Left cardiac atrium (tissue), 4 donors: ENCODE results near the gene COX19. TPM values are rescaled to one million over a fixed set of nuclear protein-coding genes. Genes with fewer than 3 reads are reported as not detected.
"Not testable (repeated sequence)": the region's sequence is repeated elsewhere in the genome, so short reads cannot be mapped to it uniquely, and the experiment has no call there.

Source experiments
- ATAC-seq, 2 donors: fragments of 200-7000 bp; cut with Tn5 transposase; one replicate each; pipeline ENCODE4 v1.9.1; 2020; ENCODE audit warnings: mild to moderate bottlenecking in 2 of 2, moderate library complexity in 2 of 2
- DNase-seq: peaks from one replicate; pipeline ENCODE4 v3.0.0-alpha.2; 2020
- intact Hi-C, 2 donors: fragments of 100-400 bp; cut with DNase I; formaldehyde crosslinking; loops; one replicate each; pipeline versions ENCODE4 v1.14.1 to v1.15.1; 2022 to 2023
- total RNA-seq, 2 donors: library from RNA; stranded (reverse); fragmentation: NEBNext Ultra II Directional; extraction: Animal tissue kit (Norgen Biotek cat#: 25700); gene quantifications; one replicate each; pipeline ENCODE4 v1.2.1, GENCODE V29; 2021
- donor health status: DM: no; HTN: yes; CAD: no.
- donor health status: DM: no; HTN: yes; CAD: no; lungs with severe emphysema.
- donor health status: DM: yes; HTN: yes; CAD: no.
- donor health status: Dilated cardiomyopathy.

COX19 gene
- total RNA-seq, 2 donors from 2014 or later, result 6.6 to 8.5 TPM

DNA sequence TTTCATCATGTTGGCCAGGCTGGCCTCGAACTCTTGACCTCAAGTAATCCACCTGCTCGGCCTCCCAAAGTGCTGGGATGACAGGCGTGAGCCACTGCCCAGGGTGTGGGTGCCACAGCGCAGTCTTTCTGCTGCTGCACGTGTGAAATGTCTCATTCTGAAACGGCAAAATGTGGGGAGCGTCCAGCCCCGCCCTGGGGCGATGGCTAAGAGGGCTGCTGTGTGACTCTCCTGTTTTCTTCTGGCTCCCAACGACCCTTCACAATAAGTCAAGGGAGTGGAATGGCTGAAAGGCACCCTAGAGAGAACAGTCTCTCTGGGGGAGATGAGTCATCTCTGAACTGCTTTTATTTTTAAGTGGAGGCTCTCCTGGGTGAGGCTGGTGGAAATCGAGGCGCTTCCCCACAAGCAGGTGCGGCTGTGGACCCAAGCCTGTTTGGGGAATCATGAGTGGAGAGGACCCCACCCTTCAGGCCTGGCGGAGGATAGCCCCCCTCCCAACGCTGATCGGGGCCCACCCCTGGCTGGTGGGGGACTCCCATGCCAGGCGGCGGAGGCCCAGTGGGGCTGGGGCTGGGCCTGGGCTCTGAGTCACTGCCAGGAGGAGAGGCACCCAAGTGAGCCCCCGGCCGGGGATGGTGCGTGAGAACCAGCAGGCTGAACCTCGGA lies 38.8 kb downstream of the COX19 start:
- ATAC-seq, result no peak
- intact Hi-C loops, result no loop called here
- peak; percentile 20 for DNase-seq

GRCh38 chr7:935874-936385 lies 39.4 kb downstream of the COX19 start:
- ATAC-seq (no peak), DNase-seq (peak; percentile 13)
- intact Hi-C loops, result no loop called here

GRCh38 chr7:935164-935873 lies 40.0 kb downstream of the COX19 start:
- intact Hi-C loops, result no loop called here
- peak; percentile 15 for DNase-seq

GRCh38 chr7:934469-935163 lies 40.7 kb downstream of the COX19 start:
- DNase-seq (peak; percentile 19), ATAC-seq (no peak)
- intact Hi-C loops, result no loop called here

More at GRCh38 chr7:935164-935873, 40.0 kb downstream of the COX19 start:
- no peak for ATAC-seq

- DNase-seq, result peak; percentile 13
- intact Hi-C loops, result no loop called here
- ATAC-seq, result no peak
These were observed 42.7 kb downstream of the COX19 start for GRCh38 chr7:932651-932975.

DNA sequence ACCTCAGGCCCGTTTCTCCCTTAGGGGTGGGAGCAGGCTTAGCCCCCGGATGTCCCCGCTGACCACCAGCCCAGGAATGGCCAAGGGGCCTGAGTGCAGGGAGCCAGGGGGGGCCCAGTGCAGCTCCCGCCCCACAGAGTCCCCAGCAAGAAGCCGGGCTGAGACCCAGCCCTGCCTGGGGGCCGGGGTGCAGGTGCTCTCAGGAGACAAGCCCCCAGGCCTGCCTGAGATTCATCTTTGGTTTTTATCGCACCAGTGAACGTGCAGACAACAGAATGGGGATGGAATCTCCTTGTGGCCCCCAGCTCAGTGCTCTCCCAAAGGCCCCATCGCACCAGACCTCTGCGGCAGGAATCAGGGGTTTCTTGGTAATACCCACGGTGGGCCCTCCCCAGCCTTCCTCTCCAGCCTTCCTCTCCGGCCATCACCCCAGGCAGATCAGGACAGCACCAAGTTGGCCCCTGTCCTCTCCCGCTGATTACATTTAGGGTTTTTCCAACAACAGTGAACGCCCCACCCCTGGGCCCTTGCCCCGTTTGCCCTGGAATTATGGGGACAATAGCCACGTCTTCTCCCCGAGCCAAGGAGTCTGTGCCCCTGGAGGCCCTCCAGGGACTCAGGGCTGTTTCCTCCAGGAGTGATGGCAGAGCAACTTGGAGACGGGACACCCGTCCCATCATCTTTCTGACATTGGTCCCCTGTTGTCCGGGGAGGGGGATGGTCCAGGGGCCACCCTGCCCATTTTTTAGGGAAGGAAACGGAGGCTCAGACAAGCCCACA lies 43.3 kb downstream of the COX19 start:
- ATAC-seq, result no peak
- intact Hi-C loops, result no loop called here
- peak; percentile 12 for DNase-seq

DNA sequence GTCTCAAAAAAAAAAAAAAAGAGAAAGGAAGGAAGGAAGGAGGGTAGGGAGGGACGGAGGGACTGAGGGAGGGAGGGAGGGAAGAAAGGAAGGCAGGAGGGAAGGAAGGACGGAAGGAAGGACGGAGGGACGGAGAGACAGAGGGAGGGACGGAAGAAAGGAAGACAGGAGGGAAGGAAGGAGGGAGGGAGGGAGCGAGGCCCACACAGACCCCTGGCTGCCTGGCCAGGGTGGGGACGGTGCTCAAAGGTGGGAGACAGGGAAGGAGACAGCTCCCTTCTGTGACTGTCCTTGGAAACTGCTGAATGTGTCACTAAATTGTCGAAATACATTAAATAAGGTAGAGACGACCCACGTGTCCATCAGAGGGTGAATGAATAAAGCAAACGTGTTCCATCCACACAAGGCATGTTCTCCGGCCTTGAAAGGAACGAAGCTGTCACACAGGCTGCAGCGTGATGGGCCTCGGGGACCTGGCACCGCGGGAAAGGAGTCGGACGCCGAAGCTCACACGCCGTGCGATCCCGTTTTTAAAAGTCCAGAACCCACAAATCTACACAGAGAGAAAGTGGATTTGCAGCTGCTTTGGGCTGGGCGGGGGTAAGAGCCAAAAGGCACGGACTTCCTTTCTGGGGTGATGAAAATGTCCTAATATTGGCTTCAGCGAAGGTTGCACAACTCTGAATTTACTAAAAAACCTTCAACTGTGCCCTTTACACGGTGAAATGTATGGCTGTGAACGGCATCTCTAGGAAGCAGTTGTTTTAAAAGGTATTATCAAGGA lies 44.2 kb downstream of the COX19 start:
- DNase-seq (peak; percentile 18), ATAC-seq (no peak)

DNA sequence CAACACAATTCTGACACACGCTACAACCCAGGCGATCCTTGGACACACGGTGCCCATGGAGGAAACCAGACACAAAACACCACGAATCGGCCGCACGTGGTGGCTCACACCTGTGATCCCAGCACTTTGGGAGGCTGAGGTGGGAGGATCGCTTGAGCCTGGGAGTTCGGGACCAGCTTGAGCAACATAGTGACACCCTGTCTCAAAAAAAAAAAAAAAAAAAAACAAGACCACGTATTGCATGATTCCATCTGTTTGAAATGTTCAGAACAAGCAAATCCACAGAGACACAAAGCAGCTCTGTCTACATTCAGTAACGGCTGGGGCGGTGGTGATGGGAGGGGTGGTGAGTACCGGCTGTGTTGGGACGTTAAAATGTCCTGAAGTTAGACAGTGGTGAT lies 46.0 kb downstream of the COX19 start:
- no peak for ATAC-seq
- DNase-seq, result no peak
- intact Hi-C loops, result no loop called here

More for the DNA sequence above, 44.2 kb downstream of the COX19 start:
- intact Hi-C loops, result no loop called here

DNA sequence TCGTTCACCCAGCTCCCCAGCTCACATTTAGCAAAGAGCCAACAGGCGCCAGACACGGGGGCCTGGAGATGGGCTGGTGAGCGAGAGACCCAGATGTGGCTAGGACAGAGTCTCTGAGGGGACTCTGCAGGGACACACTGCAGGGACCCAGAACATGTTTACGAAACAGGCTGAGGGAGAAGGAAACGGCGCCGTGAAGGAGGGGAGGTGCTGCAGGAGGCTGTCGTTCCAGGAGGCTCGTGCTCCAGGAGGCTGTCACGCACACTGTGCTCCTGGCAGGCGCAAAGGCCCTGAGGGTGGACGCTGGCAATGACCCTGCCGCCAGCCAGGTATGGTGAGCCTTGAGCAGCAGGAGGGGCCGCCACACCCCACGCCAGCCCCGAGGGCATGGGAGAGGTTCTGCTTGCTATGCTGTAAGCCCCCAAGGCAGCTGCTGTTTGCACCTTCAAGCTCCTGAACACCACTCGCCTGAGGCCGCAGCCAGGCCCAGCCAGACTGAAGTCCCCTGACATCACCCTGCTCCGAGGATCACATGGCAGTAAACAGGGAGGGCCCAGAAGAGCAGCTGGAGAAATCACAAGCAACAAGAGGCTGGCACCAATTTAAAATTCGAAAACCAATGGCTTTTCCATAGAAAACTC lies 48.2 kb downstream of the COX19 start:
- DNase-seq (peak; percentile 18), ATAC-seq (no peak)
- intact Hi-C loops, result no loop called here

- DNase-seq, result peak; percentile 18
- intact Hi-C loops, result no loop called here
- ATAC-seq, result no peak
These were observed 49.0 kb downstream of the COX19 start for GRCh38 chr7:926061-927030.

GRCh38 chr7:925601-926000 lies 49.7 kb downstream of the COX19 start:
- DNase-seq (peak; percentile 53), ATAC-seq (peak in 1 of 2 donors; percentile 9)
- intact Hi-C loops, result no loop called here

DNA sequence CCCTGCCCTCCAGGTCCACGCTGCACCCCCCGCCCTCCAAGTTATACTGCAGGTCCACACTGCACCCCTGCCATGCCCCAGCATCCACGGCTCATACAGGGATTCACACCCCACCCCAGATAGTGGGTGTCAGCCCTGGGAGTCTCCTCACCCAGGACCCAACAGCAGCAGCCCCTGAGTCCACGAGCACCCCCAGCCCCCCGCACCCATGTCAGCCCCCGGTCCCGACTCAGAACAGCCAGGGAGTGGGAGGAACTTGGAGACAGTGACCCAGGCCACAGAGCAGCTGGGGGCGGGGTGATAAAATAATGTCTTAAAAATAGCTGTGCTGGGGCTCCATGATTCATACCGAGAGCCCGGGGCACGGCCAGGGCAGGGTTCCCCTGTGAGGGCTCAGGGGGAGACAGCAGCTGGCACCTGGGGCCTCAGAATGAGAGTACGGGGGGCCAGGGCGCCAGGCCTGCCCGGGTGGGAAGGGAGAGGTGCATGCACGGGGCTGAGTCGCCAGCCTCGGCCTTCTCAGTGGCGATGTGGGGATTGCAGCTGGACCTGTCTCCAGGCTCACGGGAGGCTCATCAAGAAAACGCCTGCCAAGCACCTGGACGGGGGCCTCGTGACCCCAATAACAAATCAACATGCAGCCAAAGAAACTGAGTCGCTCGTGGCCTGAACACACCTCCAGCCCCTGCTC lies 50.7 kb downstream of the COX19 start:
- DNase-seq, result peak; percentile 36
- intact Hi-C loops, result no loop called here
- ATAC-seq, result peak in 1 of 2 donors; percentile 35

DNA sequence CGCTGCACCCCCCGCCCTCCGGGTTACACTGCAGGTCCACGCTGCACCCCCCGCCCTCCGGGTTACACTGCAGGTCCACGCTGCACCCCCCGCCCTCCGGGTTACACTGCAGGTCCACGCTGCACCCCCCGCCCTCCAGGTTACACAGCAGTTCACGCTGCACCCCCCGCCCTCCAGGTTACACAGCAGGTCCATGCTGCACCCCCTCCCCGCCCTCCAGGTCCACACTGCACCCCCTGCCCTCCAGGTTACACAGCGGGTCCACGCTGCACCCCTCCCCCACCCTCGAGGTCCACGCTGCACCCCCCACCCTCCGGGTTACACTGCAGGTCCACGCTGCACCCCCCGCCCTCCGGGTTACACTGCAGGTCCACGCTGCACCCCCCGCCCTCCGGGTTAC lies 51.3 kb downstream of the COX19 start:
- intact Hi-C loops, ATAC-seq: not testable (repeated sequence)
- peak; percentile 27 for DNase-seq

DNA sequence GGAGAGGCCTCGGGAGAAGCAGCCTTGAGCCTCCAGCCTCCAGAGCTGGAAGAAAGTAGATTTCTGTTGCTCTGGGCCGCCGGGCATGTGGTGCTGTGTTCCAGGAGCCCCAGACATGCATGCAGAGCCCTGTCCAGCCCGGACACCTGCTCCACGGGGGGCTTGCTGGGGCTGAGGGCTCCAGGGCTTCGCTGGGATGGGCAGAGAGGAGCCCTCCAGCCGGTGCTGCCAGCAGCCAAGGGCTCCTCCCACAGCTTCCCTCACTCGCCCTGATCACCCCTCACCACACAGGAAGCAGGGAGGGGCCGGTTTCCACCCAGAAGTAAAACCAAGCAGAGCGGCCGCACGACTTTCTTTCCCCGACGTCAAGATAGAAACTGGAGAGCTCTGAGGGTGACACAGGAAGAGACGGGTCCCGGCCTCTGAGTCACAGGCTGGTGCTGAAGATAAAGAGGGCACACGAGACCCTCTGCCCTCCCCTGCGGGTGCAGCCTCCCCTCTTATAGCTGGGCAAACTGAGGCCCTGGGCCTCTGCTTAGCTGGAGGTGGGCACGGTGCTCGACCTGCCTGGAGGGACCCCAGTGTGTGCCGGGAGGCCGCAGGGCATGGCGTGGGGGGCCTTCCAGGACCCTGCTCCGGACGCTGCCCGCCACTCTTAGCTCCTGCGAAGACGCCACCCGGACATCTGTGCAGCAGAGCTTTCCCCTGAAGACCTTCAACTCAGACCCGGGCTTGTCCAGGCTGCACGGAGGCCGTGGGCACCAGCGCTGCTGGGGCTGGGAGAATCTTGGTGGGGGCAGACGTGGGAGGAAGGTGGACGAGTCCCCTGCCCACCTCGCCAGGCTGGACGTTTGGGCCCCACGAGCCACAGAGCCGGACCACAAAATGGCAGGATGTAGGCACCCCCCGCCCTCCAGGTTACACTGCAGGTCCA lies 52.0 kb downstream of the COX19 start:
- ATAC-seq (peak; percentile 45 to 66), DNase-seq (peak; percentile 74)
- intact Hi-C loops, result no loop called here

DNA sequence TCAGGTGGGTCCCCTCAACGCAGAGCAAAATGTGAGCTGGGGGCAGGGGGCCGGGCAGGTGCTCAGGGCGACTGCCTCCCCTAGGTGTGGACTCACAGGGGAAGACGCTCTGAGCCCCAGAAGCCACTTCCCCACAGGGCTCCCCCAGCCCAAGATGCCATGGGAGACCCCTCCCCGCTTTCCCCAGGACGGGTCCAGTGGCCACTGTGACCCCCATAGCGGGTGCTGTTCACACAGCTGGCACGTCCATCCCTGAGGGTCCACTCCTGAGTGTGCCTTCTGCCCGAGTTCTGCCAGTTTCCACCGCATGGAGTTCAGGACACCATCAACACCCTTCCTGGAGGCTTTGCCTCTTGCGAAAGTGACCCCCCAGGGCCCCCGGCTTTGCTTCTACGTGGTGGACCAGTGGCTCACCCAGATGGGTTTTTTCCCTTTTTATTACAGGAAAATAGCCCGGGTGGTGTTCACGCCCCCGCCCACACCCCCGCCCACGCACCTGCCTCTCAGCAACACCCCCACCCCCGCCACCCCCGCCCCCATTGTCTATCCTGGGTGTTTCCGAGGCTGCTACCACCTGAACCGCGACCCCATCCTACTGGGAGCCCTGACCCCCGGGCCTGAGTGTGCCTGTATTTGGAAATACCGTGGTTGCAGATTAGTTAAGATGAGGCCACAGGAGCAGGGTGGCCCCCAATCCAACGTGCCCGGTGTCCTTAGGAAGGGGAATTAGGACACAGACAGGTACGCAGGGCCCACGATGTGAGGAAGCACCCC lies 52.8 kb downstream of the COX19 start:
- intact Hi-C loops, result no loop called here
- ATAC-seq (no peak), DNase-seq (peak; percentile 11)
